HEK293T (cell line): ENCODE data around the gene ATP2B1.

ENCODE experiments used
- ARNT ChIP-seq: fragments of 450-650 bp; IDR thresholded peaks from 2 replicates; pipeline ENCODE4 v1.6.1; 2017; ENCODE audit warnings: mild to moderate bottlenecking
- BHLHE40 ChIP-seq: fragments of 450-650 bp; IDR thresholded peaks from 2 replicates; pipeline ENCODE4 v1.6.1; 2016; ENCODE audit warnings: mild to moderate bottlenecking, moderate library complexity, borderline replicate concordance
- CTBP1 ChIP-seq: fragments of 450-650 bp; IDR thresholded peaks from 2 replicates; pipeline ENCODE4 v1.6.1; 2016; ENCODE audit warnings: borderline replicate concordance
- ELF4 ChIP-seq: fragments of 450-650 bp; IDR thresholded peaks from 2 replicates; pipeline ENCODE4 v1.6.1; 2017; ENCODE audit warnings: antibody characterized with exemption
- FOXA1 ChIP-seq: fragments of 450-650 bp; IDR thresholded peaks from 2 replicates; pipeline ENCODE4 v1.6.1; 2016; ENCODE audit warnings: mild to moderate bottlenecking
- FOXK2 ChIP-seq: fragments of 450-650 bp; IDR thresholded peaks from 2 replicates; pipeline ENCODE4 v1.6.1; 2016; ENCODE audit warnings: mild to moderate bottlenecking
- FOXM1 ChIP-seq: fragments of 450-650 bp; IDR thresholded peaks from 2 replicates; pipeline ENCODE4 v1.6.1; 2017; ENCODE audit warnings: mild to moderate bottlenecking, borderline replicate concordance
- HDGF ChIP-seq: fragments of 450-650 bp; IDR thresholded peaks from 2 replicates; pipeline ENCODE4 v1.6.1; 2017; ENCODE audit warnings: antibody characterized with exemption, borderline replicate concordance
- NFRKB ChIP-seq: fragments of 450-650 bp; IDR thresholded peaks from 2 replicates; pipeline ENCODE4 v1.6.1; 2016; ENCODE audit warnings: mild to moderate bottlenecking, moderate library complexity
- SP1 ChIP-seq: fragments of 450-650 bp; IDR thresholded peaks from 2 replicates; pipeline ENCODE4 v1.6.1; 2017
- SUZ12 ChIP-seq: fragments of 450-650 bp; IDR thresholded peaks from 2 replicates; pipeline ENCODE4 v1.6.1; 2016; ENCODE audit warnings: mild to moderate bottlenecking
- TARDBP ChIP-seq: fragments of 450-650 bp; IDR thresholded peaks from 2 replicates; pipeline ENCODE4 v1.6.1; 2016
- ZNF384 ChIP-seq: fragments of 450-650 bp; IDR thresholded peaks from 2 replicates; pipeline ENCODE4 v1.6.1; 2016
- TF ChIP-seq, protein P1 (sequence below): fragments of 450-650 bp; IDR thresholded peaks from 2 replicates; pipeline ENCODE4 v1.6.1; 2016

DNA sequence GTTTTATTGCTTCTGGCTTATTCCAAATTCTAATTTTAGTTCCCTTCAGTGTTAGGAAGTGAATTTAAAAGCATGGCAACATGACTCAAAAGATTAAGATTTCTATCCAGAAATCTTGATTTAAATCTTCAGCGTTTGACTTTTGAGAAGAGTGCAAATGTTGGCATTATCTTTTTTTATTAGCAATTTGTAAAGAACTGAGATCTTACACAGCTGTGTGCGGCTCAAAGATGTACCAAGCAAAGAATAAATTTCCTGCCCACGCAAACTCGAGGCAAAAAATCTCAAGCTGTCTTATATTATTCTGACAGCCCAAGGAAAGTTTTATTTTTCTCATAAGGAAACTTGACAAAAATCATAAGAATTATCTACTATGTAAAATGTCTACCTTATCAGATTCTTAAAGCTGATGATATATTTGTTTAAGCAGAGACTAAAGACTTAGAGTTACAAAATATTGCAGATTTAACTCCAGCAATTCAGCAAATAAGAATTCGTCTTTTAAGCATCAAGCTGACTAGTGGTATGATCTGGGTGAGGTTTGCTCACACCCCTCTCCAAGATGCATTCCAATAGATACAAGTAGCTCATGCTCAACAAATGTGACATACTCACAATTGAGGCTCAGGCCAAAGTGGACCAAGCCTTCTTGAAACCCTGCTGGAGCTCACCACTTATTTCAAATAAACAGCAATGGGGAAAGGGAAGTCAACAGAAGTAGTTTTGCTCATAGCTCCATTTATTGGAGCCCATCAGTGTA lies 135.4 kb downstream of the ATP2B1 start:
- TF ChIP-seq FOXA1 (no peak), ARNT (no peak), BHLHE40 (no peak), SP1 (no peak), FOXM1 (no peak), ZNF384 (no peak), FOXK2 (no peak), SUZ12 (no peak), ELF4 (no peak), TARDBP (no peak), NFRKB (no peak), CTBP1 (no peak), HDGF (no peak)
- TF ChIP-seq, protein P1, sequence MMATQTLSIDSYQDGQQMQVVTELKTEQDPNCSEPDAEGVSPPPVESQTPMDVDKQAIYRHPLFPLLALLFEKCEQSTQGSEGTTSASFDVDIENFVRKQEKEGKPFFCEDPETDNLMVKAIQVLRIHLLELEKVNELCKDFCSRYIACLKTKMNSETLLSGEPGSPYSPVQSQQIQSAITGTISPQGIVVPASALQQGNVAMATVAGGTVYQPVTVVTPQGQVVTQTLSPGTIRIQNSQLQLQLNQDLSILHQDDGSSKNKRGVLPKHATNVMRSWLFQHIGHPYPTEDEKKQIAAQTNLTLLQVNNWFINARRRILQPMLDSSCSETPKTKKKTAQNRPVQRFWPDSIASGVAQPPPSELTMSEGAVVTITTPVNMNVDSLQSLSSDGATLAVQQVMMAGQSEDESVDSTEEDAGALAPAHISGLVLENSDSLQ, result no peak
